Activated T-cell treated with anti-CD3 and anti-CD28 coated beads for 48 hours (primary cell): Measurements from ENCODE around the gene SOX3.

Experiments used
- DNase-seq: peaks from one replicate; pipeline ENCODE4 v3.0.0-alpha.2; 2020; ENCODE audit warnings: low read depth

The SOX3 gene

DNA sequence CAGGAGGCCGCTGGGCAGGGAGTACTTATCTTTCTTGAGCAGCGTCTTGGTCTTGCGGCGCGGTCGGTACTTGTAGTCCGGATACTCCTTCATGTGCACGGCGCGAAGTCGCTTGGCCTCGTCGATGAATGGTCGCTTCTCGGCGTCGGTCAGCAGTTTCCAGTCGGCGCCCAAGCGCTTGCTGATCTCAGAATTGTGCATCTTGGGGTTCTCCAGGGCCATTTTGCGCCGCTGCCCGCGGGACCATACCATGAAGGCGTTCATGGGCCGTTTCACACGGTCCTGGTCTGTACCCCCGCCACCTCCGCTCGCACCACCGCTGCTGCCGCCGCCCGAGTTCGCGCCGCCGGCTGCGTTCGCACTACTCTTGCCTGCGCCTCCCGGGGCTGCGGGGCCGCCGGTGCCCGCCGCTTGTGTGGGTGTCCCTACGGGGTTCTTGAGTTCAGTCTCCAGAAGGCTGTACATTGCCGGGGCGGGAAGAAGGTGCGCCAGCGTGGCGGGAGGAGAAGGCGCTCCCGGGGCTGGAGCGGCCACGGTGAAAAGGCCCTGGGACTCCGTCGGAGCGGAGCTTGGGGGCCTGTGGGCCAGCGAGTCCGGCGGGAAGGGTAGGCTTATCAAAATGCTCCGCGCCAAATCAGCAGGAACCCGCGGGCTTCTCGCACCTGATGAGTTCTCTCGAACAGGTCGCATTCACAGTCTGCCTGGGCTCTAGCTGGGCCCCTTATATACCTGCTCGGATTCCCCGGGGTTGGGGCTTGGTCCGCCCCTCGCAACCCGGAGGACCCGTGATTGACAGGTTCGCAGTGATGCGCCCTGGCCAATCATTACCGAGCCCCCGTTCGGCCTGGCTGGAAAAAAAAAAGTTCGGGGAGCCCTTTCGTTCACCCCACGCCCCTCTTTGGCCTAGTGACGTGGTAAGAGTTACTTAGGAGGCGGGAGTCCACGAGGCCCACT lies at the start of gene SOX3:
Gene SOX3 (minus strand): TSS at position 699 of the 954 bp plus-strand sequence. CDS start 9 bp downstream, at position 690.
- no peak for DNase-seq

DNA sequence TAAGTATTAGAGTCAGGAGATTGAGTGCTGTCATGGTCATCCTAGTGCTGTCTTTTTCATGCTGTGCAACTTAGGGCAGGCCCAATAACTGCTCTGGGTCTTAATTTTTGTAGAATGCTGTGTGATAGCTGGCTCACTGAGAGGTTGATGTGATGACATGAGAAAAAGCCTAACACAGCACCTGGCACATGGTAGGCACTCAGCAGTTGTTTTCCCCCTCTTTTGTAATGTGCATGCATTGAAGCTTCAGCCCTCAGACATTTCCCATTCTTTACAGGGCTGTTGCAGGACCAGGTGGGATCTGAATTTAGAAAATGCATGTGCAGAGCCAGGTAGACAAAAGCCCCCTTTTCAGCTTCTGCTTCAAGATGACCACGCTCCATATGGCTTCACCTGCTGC lies 44.1 kb upstream of the SOX3 start:
- DNase-seq, result no peak

DNA sequence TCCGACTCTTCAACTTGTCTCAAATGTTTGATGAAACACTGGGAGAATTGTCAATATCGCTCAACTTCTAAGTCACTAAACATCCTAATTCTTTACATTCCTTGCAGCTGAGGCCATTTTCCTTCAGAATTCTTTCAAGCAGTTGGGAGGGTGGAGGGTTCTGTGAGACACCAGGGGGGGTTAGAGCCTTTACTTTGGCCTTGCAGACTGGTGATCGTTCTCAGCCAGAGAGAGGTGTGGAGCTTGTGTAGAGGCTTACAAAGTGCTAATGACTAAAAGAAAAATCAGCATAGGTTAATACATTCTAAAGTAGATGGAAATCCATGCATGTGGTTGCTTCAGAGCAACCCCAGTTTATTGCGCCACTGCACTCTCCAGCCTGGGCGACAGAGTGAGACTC lies 21.3 kb upstream of the SOX3 start:
- DNase-seq, result no peak

DNA sequence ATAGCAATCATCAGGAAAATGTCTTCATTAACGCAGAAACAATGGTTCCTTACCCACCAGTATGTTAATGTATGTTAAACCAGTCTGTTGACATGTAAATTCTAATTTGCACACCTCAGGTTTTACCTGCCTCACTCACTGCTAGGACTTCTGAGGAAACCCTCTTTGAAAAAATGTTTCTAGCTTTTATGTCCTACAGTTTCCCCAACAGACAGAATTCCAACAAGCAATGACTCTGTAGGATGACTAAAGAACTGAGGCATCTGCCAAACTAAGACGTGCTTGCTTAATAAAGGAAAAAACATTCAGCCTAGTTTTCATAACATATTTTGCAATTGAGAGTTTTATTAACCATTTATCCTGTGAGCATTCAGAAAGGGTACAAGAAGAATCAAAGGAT lies 20.6 kb upstream of the SOX3 start:
- DNase-seq, result no peak

DNA sequence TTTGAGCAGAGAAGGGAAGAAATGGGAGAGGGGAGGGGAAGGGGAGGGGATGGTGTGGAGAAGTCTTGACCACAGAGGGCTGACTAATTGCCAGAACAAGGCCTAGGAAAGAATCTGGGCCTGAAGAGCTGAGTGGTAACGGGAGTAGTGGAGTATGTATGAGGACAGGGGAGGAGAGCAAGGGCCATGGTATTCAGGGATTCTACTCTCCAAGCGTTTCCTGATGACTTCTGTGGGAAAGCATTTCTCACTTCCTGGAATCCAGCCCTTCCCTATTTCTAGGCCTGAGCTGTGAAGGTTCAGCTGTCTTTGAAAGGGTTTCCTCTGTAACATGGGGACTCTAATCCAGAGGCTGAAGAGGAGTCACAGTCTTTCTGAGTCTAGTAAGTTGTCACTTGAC lies 19.7 kb upstream of the SOX3 start:
- DNase-seq, result no peak

DNA sequence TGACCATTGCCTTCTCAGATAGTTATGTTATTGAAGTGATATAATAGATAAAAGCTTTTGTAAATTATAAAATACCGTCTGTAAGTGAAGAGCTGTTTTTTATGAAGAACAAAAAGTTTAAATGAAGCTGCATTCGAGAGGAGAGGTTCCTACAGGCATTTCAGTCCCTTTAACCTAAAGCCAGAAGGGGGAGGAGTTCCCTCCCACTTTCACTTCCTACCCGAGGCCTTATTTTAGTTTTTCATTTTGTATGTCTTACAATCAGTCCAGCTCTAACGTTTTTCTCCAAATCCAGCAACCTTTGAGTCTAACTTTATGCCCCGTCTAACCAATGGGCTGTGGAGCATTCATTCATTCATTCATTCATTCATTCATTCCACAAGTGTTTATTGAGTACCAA lies 16.5 kb upstream of the SOX3 start:
- no peak for DNase-seq

DNA sequence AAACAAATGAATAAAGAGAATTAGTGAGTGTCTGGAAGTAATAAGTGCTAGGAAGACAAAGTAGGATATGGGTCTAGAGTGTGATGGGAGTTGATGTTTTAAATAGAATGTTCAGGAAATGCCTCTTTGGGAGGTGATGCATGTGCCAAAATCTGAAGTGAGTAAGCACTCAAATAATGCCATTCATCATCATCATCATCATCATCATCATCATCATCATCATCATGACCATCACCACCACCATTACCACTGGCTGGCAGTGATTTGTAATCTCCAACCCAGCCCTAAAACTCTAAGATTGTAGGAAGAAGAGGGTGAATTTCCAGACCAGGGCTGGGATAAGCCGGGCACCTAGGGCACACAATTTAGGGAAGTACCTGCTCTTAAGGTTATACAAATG lies 9.7 kb upstream of the SOX3 start:
- no peak for DNase-seq

DNA sequence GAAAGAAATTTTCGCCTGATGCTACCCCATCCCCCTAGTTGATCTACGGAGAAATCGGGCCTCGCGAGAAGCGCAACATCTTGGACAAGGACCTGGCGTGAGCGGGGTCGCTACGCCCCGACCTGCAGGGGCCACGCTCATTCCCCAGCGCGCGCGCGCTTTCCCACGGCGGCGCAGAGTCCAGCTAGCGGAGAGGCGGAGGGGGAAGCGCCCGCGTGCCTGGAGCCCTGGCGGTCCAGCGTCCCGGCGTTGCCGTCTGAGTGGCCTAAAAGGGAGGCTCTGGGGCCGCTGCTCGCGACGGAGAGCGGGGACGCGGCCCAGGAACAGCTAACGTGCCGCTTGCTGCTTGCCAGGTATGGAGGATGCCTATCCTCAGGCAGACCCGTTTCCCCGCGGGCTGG lies 6.0 kb upstream of the SOX3 start:
- no peak for DNase-seq

DNA sequence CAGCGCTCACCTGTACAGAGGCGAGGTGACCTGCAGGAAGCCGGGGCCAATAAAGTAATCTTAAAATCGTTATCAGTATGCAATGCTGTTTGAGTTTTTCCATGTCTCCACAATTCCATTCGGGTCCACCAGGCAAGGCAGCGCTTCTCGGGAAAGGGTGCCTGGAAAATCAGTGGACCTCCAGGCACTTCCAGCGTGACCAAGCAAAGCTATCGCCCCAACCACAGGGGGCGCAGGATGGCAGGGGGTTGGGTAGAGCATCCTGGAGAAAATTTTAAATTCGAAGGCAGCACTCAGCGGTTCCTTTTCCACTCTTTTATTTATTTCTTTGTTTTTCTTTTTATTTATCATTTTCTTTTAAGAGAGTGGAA lies 5.4 kb upstream of the SOX3 start:
- DNase-seq, result no peak

DNA sequence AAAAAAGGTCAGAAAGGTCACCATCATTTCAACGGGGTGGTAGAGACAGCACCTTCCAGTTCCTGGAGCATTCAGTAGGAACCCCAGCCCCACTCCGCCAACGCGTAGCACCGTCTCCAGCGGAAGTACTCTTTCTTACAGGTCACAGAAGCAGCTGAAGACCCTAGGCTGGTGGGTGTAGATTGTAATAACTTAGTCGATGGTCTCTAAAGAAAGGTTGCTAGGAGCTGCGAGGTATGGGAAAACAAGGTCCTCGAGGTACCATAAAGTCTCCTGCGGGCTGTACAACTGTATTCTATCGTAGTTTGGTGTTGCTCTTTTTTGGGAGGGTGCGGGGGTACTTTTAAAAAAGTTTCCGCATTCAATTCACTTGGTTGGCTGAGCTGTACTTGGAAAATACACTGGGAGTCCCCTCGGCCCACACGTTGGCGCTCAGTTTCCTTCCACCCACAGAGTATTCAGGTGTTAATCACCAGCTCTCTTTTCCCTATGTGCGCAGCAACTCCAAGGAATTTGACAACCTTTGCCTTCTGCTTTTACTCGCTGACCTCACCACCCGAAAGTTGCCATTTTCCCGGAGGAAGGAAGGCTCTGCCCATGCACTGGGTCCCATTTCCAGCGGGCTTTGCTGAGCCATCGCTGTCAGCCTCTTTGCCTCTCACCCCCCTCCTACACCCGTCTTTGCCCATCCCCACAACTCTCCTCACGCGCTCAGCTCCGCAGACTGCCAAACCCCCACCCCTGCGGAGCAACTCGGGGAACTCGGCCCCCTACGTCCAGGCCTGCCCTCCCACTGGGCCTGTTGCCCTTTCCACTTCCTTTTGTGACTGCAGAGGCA lies 4.8 kb upstream of the SOX3 start:
- no peak for DNase-seq

DNA sequence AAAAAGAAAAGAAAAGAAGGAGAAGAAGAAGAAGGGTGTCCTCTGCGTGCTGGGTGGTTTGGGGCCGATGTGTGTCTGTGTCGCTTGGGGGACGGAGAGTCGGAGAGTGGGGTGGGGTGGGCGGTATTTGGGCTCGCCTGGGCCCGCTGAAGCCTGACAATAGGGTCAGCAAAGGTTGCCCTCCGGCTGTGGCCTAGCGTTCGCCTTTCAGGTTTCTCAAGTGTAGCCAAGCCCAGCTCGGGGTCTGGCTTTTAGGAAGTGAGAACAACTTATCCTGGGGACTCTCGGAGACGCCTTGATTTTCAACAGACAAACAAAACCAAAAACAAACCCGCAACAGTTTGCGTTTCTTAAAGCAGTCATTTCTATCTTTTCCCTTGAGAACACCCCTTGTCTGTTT lies 4.1 kb upstream of the SOX3 start:
- DNase-seq, result no peak

DNA sequence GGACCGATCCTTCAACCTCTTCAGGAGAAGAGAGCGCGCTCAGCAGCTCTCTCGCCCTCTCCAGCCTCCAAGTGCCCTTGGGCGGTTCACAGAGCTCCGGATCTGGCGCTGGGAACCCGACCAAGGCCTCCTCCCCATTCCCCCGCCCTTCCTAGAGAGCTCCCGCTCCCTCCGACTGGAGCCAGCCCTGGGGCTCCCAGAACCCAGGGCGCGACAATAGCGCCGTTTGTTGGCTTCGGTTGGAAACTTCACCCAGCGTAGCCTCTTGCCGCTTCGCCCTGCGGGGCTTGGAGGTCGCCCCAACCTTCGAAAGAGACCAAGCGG lies 3.1 kb upstream of the SOX3 start:
- no peak for DNase-seq

DNA sequence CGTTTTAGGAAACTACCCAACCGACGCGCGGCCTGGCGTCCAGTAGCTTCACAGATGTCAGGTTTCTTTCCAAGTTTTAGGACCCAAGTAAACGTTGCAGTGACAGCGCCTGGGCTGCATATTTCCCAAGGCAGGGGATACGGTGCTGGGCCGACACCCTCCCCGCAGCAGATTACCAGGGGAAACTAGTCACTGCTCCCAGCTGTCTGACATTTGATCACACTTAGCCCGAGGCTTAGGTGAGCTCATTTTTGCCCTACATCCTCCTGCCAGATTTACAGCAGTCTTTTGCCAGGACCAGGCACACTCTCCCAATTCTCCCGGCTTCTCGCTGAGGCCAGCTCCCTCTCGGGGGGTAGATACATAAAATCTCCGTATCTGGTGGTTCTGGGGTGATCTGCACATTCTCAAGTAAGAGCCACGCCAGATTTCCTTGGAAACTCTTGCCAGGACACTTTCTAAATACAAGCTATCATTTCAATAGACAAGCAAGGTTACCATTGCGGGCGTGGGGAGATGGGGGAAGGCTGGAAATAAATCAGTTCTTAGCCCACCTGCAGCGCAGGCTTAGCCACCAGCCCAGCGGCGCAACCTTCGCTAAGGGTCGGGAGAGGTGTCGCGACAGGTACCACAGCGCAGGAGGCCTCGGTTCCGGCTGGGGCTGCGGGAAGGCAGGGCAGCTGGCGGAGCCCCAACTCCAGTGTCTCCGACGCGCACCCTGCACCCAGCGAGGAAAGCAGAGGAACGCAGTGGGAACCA lies 2.5 kb upstream of the SOX3 start:
- DNase-seq, result no peak

DNA sequence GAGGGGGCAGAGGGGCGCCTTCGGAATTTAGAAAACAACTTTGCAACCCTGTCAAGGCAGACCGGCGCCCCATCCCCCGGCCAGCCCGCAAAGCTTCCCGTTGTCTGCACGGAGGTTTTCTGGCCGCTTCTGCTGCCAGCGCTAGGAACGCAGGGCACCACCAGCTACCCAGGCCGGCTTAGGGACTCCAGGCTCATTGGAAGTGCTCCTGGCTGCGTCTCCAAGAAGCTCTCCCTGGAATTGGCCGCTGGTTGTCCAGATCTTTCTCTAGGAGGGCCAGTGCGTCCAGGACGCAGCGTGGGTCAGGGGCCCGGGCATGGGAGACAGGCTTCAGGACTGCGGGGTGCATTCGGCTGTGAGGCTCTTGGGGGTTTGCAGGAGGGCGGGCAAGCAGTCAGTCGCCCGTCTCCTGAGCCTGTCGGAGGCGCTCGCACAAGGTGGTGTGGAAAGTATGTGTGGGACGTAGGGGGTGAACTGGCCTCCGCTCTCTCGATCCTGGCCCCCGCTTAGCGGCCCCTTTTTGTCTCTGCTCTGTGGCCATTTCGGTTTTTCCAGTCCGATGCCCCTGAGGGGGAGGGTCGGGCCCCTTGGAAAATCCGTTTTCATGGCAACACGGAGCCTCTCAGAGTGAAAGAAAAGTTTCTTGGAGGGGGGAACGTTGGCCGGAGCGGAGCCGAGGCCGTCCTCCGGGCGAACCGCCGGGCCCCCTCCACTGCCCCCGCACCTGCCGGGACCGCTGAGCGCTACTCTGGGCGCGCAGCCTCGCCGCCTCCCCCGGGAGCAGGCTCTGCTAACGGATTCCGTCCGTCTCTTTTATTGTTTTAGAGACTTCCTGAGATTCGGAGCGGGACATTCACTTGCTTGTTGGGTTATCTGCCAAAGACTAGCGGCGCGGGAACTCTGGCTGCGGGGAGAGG lies 810 bp upstream of the SOX3 start:
- no peak for DNase-seq

DNA sequence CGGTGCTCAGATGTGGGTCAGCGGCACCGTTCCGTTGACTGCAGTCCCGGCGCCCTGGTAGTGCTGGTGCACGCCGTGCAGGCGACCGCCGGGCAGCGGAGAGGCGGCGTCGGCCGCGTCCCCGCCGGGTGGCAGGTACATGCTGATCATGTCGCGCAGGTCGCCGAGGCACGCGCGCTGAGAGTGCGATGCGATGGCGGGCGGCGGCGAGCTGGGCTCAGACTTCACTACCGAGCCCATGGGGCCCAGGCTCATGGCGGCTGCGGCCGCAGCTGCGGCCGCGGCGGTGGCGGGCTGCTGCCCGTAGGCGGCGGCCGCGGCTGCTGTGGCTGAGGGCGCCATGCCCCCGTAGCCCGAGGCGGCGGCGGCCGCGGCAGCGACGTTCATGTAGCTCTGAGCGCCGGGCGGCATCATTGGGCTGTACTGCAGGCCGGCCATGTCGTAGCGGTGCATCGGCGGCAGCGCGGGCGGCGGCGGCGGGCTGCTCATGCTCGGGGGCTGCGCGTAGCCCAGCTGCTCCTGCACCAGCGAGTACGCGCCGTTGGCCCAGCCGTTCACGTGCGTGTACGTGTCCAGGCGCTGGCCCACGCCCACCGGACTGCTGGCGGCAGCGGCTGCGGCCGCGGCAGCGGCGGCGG lies 1.0 kb downstream of the SOX3 start:
- DNase-seq, result no peak

DNA sequence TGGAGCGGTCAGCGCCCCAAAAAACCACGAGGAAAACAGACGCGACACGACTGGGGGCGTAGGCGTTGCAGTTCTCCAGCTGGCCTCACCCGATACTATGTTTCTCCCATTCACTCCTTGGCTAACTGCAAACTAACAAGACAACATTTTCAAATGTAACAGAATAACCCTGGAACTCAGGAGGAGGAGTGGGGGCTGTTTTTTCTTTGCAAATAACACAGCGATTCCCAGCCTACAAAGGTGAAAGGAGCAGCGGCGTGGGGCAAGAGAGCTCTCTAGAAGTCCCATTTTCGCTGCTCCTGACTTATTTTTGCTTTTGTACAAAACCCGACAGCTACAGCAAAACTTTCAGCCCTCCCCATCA lies 1.6 kb downstream of the SOX3 start:
- no peak for DNase-seq

DNA sequence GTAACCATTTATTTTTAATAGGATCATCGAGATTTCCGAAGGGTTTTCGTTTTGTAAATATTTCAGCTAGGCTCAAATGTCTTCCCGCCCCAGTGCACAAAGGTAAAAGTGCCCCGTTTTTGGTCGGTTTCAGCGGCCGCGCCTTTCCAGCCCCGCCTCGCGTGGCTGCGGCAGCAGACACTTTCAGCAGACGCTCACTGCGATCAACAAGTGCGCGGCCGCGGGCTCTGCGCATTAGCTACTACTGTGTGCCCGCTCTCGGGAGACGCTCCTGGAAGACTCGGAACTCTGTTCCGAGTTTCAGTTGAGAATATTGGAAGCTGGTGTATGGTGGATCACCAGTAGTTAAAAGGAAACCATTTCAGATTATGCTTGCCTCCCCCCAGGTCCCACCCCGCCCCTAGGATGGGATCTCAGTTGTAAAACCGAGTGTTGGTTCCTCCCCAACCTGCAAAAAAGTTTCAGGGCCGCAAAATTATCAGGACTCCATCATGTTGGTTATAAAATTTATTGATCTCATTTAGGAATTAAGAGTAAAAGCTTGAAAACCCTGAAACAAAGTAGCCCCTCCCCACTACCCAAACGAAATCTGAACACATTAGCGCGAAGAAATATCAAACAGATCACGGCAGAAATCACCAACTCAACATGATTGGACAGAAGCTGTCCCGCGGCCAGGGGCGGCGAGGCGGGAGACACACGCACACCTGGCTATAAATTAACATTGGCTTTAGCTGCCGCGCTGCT lies 2.2 kb downstream of the SOX3 start:
- no peak for DNase-seq

DNA sequence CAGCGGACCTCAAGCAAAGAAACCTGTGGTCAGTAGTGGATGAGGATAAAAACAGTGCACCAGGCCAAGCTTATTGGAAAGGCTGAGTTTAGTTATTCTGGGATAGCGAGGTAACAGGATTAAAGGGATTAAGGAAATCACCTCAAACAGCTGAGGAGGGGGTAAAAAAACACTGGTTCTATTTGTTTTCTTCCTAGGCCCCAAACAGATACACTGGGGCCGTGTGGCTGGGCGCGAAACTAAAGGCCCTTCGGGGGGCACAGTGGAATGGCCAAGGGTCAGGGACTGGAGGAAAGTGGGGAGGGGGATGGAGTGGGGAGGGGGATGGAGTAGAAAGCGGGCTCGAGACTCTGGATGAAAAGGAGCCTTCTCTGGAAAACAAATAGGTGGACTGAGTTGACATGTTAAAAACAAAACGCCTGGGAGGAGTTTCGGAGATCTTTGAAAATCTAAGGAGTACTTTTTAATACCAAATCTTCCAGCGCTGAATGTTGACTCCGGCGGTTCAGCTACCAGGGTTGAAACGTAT lies 2.9 kb downstream of the SOX3 start:
- DNase-seq, result no peak

DNA sequence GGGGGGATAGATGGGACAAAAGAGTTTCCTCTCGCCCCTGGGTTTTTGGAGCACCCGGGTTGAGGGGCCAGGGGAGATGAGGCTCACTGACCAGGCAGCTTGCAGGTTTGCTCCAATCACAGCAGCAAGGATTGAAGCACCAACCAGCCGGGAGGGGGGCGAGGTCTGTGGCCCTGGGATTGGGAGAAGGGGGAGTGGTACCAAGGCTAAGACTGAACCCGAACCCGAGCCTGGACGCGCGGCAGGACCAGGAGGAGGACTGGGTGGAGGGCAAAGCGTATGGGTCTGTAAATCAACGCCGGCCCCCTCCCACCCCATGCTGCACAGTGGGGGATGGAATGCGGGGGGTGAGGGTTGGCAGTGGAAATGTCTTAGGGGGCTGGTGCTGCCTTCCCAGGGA lies 3.5 kb downstream of the SOX3 start:
- DNase-seq, result no peak

DNA sequence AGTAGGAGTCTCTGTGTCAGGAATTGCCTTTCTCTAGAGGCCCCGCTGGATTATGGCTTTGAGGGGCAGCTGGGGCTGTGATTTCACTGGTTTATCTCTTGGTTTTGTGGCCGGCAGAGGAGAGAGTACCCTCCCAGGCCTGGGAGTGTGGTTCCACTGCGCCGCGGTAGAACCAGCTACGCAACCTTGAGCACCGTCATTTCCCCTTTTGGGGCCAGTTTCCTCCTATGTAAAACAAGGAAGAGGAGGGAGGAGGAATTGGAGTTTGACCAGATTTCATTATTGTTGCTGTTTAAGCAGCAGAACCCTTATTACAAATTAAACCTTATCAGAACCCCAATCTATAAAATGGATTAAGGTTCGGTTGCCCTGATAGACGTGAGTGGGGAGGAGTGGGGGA lies 4.4 kb downstream of the SOX3 start:
- no peak for DNase-seq
